Measurements from ENCODE around the gene KCNJ3. TPM values are rescaled to one million over a fixed set of nuclear protein-coding genes. Genes with fewer than 3 reads are reported as not detected.

The KCNJ3 gene, protein sequence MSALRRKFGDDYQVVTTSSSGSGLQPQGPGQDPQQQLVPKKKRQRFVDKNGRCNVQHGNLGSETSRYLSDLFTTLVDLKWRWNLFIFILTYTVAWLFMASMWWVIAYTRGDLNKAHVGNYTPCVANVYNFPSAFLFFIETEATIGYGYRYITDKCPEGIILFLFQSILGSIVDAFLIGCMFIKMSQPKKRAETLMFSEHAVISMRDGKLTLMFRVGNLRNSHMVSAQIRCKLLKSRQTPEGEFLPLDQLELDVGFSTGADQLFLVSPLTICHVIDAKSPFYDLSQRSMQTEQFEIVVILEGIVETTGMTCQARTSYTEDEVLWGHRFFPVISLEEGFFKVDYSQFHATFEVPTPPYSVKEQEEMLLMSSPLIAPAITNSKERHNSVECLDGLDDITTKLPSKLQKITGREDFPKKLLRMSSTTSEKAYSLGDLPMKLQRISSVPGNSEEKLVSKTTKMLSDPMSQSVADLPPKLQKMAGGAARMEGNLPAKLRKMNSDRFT
- total RNA-seq (2014; rRNA removed; shearing (Covaris generic); ENCODE audit: low replicate concordance) = not detected in 2 replicates

DNA sequence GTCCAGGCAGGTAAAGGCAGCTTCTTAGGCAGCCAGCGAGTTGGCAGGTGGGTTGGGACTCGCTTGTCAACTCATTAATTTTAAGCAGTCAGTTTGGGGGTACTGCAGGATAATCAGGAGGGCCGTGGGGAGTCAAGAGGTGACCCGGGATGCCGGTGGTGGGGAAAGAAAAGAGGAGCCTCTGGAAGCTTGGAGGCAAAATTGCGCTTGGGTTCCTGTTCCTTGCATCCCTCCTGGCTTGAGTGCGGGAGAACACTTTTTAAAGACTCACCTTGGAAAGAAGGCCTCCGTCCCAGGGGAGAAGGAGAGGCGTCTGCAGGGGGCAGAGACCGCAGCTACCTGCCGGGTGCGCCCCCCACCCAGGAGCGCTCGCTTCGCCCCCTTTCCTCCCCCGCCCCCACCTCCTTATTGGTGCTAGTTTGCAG, at the start of gene KCNJ3:
KCNJ3 (plus strand) TSS at position 400 of the 425 bp plus-strand sequence. CDS start 81 bp downstream, outside the sequence.
- in situ Hi-C loops (cut with HindIII; ENCODE audit: low pct_unique_long_range_greater_than_20kb, low sequenced_read_pairs) = no loop called here
- DNase-seq (ENCODE audit: low read depth) = no peak

- DNase-seq (ENCODE audit: low read depth) = no peak
- in situ Hi-C loops (cut with HindIII; ENCODE audit: low pct_unique_long_range_greater_than_20kb, low sequenced_read_pairs) = no loop called here
These were observed 43.0 kb upstream of the KCNJ3 start for GRCh38 chr2:154655499-154655898.

- DNase-seq (ENCODE audit: low read depth) = no peak
- in situ Hi-C loops (cut with HindIII; ENCODE audit: low pct_unique_long_range_greater_than_20kb, low sequenced_read_pairs) = no loop called here
These were observed 39.6 kb upstream of the KCNJ3 start for GRCh38 chr2:154658854-154659253.

GRCh38 chr2:154664248-154664647, 34.2 kb upstream of the KCNJ3 start:
- DNase-seq (ENCODE audit: low read depth) = no peak
- in situ Hi-C loops (cut with HindIII; ENCODE audit: low pct_unique_long_range_greater_than_20kb, low sequenced_read_pairs) = no loop called here

DNA sequence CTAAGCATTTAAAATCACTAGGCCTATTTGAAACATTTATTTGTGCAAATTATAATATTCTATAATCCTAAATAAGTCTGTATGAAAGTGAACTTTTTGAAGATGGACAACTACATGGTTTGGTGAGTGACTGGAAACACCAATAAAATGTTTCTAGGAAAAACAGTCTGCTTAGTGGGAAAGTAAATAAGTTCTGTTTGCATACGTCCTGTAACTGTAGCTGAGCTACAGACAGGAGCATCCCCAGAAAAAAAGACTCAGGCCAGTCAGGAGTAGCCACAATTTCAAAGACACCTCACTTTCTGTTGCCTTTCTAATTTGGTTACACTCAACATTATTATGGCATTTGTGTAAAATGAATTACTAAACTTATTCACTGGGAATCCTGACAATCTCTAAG, 28.4 kb upstream of the KCNJ3 start:
- no peak for DNase-seq (ENCODE audit: low read depth)
- in situ Hi-C loops (cut with HindIII; ENCODE audit: low pct_unique_long_range_greater_than_20kb, low sequenced_read_pairs) = no loop called here

DNA sequence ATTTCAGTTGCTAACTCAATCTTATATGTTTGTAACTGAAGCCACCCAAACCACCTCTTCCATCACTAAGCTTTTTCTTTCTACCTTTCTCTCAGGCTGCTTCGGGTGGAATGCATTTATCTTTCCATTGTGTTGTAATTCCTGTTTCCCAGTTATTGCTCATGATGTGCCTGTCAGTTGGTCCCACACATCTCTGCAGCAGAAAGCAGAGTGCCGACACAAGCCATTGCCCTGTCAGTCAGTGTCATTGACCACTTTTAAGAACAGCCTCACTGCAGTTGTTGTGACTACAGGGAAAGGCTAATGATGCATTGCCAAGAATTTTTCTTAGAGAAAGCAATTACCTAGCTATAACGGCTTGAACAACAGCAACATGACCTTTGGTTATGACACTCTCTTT, 24.8 kb upstream of the KCNJ3 start:
- in situ Hi-C loops (cut with HindIII; ENCODE audit: low pct_unique_long_range_greater_than_20kb, low sequenced_read_pairs) = no loop called here
- no peak for DNase-seq (ENCODE audit: low read depth)

DNA sequence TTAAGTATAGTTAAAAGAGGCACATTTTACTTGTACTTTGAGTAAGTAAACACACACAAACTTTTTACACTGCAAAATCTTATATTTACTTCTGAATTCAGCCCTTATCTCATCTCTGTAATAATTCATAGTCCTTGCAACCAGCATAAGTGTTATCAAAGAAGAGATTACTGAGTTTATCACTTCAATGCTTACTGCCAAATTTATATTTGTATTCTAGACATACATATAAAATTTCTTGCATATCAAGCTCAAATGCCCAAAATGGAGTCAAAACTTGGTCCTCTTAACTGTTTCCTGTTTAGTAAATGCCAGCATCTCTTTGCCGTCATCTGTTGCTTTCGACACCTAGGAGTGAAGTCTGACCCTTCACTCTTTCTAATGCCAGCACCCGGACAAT, 21.1 kb upstream of the KCNJ3 start:
- in situ Hi-C loops (cut with HindIII; ENCODE audit: low pct_unique_long_range_greater_than_20kb, low sequenced_read_pairs) = no loop called here
- DNase-seq (ENCODE audit: low read depth) = no peak

DNA sequence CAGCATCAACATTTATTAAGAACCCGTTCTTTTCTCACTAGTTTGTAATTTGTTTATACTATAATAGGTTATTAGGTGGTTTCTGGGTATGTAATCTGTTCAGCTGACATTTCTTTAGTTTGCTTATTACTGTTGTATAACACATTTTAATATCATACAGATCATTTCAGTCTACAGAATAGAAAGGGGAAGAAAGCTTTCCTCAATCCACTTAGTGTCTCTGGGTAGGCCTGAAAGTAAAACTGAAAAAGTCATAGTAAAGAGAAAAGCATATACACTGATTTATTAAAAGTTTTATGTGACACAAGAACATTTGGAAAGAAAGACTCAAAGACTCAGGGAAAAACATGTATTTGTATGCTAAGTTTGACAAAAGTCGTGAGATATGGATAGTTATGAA, 16.8 kb upstream of the KCNJ3 start:
- in situ Hi-C loops (cut with HindIII; ENCODE audit: low pct_unique_long_range_greater_than_20kb, low sequenced_read_pairs) = no loop called here
- no peak for DNase-seq (ENCODE audit: low read depth)

DNA sequence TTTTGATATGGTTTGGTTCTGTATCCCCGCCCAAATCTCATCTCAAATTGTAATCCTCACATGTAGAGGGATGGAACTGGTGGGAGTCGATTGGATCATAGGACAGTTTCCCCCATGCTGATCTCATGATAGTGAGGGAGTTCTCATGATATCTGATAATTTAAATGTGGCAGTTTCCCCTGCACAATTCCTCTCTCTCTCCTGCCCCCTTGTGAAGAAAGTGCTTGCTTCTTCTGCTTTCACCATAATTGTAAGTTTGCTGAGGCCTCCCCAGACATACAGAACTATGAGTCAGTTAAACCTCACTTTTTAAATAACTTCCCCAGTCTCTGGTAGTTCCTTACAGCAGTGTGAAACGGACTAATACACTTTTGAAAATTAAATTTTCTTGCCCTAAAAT, 12.3 kb upstream of the KCNJ3 start:
- DNase-seq (ENCODE audit: low read depth) = no peak
- in situ Hi-C loops (cut with HindIII; ENCODE audit: low pct_unique_long_range_greater_than_20kb, low sequenced_read_pairs) = no loop called here

DNA sequence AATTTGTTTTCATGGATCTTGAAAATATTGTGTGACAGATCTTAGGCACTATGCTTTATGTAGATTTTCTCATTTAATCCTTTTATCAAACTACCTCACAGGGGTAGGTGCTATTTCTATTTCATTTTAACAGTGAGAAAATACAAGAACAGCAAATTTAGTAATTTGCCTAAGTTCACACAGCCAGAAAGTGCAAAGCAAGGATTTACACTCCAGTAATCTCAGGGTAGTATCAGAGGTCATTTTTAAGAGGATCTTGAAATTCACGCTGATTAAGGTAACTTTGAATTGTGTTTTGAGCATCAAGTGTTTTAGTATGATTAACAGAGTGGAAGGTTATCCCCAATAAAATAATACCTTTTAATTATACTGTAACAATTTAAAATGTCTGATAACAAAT, 10.1 kb upstream of the KCNJ3 start:
- no peak for DNase-seq (ENCODE audit: low read depth)
- in situ Hi-C loops (cut with HindIII; ENCODE audit: low pct_unique_long_range_greater_than_20kb, low sequenced_read_pairs) = no loop called here

- in situ Hi-C loops (cut with HindIII; ENCODE audit: low pct_unique_long_range_greater_than_20kb, low sequenced_read_pairs) = no loop called here
These were observed 9.3 kb upstream of the KCNJ3 start for GRCh38 chr2:154689158-154689557.

DNA sequence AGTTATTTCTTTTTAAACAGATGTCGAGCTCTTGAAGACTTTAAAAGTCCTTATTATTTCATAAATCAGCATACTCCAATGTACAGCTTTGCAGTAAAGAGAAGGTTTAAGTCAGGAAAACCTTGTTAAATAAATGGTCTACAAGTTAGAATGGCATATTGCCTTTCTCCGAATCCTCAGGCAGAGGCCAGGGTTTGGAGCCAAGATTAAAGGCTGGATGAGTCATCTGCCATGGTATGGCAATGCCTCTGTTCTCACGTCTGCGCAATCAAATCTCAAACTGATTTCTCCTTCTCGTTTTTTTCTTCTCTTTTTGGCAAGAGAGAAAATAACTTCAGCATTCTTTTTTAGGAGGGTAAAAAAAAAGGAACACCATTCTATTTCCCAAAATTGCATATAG, 5.6 kb upstream of the KCNJ3 start:
- DNase-seq (ENCODE audit: low read depth) = no peak
- in situ Hi-C loops (cut with HindIII; ENCODE audit: low pct_unique_long_range_greater_than_20kb, low sequenced_read_pairs) = no loop called here

More at GRCh38 chr2:154689158-154689557, 9.3 kb upstream of the KCNJ3 start:
- no peak for DNase-seq (ENCODE audit: low read depth)

GRCh38 chr2:154693741-154694340, 4.7 kb upstream of the KCNJ3 start:
- no peak for DNase-seq (ENCODE audit: low read depth)
- in situ Hi-C loops (cut with HindIII; ENCODE audit: low pct_unique_long_range_greater_than_20kb, low sequenced_read_pairs) = no loop called here

GRCh38 chr2:154694881-154695280, 3.6 kb upstream of the KCNJ3 start:
- in situ Hi-C loops (cut with HindIII; ENCODE audit: low pct_unique_long_range_greater_than_20kb, low sequenced_read_pairs) = no loop called here
- no peak for DNase-seq (ENCODE audit: low read depth)

GRCh38 chr2:154696369-154696768, 2.1 kb upstream of the KCNJ3 start:
- no peak for DNase-seq (ENCODE audit: low read depth)
- in situ Hi-C loops (cut with HindIII; ENCODE audit: low pct_unique_long_range_greater_than_20kb, low sequenced_read_pairs) = no loop called here

- in situ Hi-C loops (cut with HindIII; ENCODE audit: low pct_unique_long_range_greater_than_20kb, low sequenced_read_pairs) = no loop called here
- DNase-seq (ENCODE audit: low read depth) = no peak
These were observed 1.6 kb upstream of the KCNJ3 start for GRCh38 chr2:154696810-154697417.

DNA sequence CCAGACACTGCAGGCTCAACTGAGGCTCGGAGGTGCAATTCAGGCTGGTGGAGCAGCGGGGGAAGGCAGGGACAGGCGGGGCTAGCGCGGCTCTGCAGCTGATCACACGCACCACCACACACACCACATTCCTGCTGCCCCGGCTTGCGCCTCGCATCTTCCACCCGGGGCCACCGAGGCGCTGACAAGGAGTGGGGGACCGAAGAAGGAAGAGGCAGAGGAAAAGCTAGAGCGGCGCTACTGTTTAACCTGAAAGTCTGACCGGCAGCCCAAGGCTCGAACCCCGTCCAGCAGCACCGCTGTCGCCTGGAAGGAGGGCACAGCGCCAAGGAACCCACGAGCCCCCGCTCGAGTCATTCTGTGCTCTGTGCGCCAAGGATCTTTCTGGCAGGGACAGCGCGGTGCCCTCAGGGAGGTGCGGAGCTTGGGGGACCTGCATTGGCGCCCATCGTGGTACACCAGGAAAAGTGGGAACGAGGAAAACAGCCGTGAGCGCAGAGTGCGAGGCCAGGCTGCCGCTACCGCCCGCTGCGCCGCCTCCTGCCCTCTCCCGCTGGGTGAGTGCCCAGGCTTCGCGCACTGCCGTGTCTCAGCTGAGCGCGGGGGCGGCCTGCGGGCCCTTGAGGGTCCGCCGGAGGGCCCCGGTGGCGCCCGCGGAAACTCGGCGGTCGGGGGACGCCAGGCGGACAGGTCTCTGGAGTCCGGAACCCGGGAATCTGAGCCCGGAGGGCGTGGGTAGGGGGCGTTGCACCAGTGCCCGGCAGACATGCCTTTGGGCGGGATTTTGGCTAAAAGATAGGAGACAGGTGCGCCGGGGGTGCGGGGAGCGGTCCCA, 860 bp upstream of the KCNJ3 start:
- in situ Hi-C loops (cut with HindIII; ENCODE audit: low pct_unique_long_range_greater_than_20kb, low sequenced_read_pairs) = no loop called here
- DNase-seq (ENCODE audit: low read depth) = no peak

Data from Caki2 (cell line).